H4 (cell line): ENCODE data around the gene HDHD3. TPM values are rescaled to one million over a fixed set of nuclear protein-coding genes. Genes with fewer than 3 reads are reported as not detected.
"Not testable (repeated sequence)": the region's sequence is repeated elsewhere in the genome, so short reads cannot be mapped to it uniquely, and the experiment has no call there.

Experiments
- DNase-seq: peaks from one replicate; pipeline ENCODE4 v3.0.0-alpha.2; 2015; ENCODE audit warnings: low spot score
- total RNA-seq: library from RNA; depleted of rRNA; stranded (reverse); fragments of >200 nt; shearing (Covaris generic); gene quantifications from 2 replicates; pipeline ENCODE4 v1.2.3, GENCODE V29; 2014; rRNA removed

The HDHD3 gene, protein sequence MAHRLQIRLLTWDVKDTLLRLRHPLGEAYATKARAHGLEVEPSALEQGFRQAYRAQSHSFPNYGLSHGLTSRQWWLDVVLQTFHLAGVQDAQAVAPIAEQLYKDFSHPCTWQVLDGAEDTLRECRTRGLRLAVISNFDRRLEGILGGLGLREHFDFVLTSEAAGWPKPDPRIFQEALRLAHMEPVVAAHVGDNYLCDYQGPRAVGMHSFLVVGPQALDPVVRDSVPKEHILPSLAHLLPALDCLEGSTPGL
- 13.8 and 14.5 TPM in 2 replicates for total RNA-seq

DNA sequence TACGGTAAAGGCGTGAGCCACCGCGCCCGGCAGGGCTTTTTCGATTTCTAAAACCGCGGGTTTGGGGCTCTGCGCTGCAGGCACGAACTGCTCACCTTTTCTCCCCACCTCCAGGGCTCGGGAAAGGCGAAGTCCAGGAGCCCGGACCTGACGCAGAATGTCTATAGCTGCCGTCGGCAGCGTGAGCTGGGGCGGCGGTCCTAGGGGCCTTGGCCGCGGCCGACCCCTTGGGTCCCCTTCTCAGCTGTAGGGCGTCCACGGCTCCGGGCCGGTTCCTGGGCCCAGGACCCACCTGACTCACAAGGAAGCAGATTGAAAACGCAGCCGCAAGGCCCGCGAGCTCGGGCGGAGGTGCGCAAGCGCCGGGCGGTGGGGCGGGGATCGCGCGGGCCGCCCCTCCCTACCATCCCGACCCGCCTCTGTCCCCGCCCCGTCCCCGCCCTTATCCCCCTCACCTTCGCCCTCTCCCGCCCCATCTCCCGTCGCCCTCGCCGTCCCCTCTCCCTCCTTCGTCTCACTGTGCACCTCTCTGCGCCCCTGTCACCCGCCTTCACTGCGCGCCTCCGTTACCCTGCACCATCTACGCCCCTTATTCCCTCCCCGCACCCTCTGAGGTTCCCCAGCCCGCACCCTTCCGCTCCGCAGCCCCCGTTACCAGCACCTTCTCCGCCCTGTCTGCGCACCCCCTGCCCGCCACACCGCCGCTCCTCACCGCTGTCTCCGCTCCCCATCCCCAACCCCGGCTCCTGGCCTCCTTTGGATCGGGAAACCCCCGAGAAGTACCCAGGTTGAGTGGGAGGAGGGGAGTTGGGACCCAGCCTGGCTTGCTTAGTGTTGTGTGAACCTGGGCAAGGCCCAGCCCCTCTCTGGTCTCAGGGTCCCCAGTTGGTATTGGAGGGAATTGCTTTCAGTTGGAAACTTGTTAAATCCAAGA, at the start of gene HDHD3:
Gene HDHD3 (minus strand): TSS at position 353 of the 934 bp plus-strand sequence. CDS start 2,632 bp downstream, outside the sequence.
- DNase-seq, result peak; percentile 60

DNA sequence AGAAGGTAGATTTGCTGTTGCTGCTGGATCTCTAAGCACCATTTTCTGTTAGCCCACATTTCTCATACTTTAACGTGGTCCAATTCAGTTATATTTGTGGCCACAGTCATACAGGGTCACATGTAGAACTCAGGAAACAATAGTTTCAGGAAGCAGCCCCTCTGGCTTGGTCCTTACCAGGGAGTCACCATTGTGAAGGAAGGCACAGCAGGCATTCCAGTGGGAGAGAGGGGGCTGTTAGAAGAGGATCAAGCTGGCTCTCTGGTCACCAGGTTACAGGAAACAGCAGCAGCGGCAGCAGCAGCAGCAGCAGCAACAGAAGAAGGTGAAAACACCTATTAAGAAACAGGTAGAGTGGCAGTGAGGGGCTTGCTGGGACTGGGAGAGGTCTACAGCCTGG, 48.3 kb upstream of the HDHD3 start:
- DNase-seq, result no peak

DNA sequence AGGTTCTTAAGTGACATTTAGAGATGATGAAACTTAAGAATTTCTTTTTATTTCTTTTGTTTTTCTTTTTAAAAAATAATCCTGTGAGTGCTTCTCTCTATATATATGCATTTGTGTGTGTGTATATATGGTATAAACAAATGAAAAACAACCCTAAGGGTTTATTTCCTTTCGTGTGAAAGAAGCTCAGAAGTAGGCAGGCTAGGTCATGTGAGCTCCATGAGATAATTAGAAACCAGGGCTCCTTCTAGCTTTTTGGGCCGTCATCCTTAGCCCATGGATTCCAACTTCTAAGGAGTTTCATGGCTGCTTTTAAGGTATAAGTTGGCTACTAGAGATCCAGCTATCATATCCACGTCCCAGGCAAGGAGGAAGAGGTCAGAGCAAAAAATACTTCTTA, 44.9 kb upstream of the HDHD3 start:
- no peak for DNase-seq

DNA sequence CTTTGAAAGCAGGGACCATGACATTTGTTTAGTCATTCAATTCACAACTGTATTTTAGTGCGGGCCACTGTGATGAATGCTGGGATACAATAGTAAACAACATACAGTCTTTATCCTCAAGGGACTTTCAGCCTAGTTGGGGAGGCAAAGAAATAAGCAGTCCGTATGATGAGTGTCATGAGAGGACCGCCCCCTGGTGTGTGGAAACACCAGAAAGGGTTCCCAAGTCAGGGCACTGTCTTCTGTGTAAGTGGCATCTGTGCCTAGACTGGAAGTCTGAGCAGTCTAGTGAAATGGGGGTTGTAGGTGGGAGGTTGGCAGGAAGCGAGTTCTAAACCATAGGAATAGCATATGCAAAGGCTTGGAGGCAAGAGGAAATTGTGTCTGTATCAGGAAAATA, 40.6 kb upstream of the HDHD3 start:
- DNase-seq, result no peak

DNA sequence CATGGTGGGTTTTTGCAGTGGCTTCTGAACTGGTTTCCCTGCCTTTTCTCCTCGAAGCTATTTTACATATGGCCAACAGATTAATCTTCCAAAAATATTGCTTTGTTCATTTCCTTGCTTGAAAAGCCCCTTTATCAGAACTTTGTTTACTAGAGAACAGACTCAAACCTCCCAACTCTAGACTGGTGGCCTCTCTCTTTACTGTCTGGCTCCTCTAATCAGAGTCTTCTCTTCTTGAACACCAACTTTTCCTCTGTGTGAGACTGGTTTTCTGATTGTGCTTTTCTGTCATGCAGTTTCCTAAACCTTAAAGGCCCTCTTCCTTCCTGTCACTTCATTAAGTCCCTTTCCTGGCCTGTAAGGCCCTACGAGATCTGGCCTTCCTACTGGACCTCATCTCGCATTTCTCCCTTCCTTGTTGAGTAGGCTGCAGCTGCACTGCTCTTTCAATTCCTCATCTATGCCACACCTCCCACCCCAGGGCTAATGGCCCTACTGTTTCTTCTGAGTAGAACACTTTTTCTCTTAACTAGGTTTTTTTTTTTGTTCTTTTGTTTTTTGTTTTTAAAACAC, 39.4 kb upstream of the HDHD3 start:
- no peak for DNase-seq

DNA sequence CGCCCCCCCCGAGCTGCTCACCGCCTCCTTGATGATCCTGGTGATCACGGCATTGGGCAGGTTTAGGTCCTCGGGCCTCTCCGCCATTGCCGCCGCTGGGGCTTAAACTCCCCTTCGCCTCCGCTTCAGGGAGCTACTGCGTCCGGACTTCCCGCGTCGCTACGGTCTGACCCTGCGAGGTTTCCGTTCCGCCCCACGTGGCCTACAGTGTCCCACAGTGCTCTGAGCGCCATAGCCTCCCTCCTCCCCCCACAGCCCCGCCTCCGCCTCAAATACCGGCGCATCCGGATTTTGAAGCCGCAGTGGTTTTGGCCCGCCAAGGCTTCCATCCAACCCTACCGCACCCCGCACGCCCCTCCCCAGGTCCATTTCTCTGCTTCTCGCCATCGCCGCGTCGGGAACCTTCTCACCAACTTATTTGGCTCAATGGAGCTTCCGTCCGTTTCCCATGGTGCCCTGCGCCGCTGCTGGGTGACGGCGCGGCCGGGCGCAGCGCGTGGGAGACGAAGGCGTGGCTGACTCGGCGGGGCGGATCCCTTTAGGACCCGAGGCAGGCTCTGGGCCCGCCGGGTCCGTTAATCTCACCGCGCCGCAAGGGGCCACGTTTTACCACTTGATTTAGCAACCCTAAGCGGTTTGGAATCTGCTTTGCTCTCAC, 33.5 kb upstream of the HDHD3 start, which contains the start of the genes C9orf43 and POLE3:
Gene C9orf43 (plus strand): TSS at position 541 of the 658 bp plus-strand sequence. CDS start 2,747 bp downstream, outside the sequence.
Gene POLE3 (minus strand): TSS at position 469 of the 658 bp plus-strand sequence. CDS start 382 bp downstream, at position 87.
- DNase-seq, result peak; percentile 95

DNA sequence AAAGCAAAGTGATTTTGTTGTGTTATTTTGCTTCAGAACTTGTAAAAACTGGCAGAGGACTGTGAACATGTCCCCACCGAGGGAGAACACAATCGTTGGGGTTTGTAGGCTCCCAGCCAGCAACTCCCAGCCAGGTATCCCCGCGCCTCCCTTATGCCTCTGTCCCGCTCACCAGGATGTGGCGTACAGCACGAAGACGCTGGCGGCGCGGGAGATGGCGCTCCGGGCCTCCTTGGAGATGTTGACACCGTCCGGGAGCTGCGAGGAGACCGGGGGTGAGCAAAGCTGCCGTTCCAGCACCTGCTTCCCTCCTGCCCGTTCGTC, 33.1 kb upstream of the HDHD3 start:
- DNase-seq, result no peak

DNA sequence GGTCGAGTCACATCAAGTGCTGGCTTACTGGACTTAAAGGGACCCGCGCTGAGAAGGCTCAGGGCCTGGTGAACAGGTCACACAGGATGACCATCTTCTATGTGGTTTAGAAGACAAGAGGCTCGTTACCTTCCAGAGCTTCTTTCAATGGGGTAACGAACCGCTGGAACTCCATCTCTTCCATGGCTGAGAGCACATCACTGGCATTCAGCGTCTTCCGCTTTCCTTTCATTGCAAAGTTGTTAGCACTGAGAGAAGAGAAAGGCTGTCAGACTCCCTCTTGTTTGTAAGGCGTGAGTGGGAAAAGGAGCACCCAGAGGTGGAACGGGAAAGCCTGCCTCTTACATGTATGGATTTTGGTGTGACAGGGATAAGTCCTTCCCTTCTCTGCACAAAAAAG, 32.7 kb upstream of the HDHD3 start:
- DNase-seq, result no peak

DNA sequence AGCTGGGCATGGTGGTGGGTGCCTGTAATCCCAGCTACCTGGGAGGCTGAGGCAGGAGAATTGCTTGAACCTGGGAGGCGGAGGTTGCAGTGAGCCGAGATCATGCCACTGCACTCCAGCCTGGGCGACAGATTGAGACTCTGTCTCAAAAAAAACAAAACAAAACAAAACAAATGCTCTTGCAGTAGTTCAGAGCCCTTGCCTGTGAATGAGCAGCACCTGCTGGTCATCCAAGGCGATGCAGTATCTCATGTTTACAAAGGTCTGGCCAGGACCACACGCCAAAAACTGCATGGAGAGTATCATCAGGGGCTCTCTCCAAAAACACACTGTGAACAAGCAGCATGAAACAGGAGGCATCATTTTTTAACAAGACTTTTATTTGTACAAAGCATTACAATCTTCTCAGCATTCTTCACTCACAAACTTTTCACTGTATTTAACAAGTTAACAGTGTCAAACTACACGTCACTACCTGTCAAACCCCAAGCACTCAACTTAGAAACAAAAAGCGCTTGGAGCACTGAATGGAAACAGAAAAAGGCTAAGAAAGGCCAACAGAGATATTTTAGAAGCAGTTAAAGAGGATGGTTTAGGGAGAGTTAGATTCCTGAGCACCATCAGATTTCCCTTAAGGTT, 30.2 kb upstream of the HDHD3 start:
- peak; percentile 68 for DNase-seq

DNA sequence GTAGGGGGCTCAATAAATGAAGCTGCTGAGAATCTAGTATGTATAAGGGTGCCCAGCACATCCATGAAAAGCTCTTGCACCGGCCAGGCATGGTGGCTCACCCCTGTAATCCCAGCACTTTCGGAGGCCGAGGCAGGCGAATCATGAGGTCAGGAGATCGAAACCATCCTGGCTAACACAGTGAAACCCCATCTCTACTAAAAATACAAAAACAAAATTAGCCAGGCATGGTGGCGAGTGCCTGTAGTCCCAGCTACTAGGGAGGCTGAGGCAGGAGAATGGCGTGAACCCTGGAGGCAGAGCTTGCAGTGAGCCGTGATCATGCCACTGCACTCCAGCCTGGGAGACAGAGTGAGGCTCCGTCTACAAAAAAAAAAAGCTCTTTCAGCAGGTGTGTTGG, 29.6 kb upstream of the HDHD3 start:
- not testable (repeated sequence) for DNase-seq

DNA sequence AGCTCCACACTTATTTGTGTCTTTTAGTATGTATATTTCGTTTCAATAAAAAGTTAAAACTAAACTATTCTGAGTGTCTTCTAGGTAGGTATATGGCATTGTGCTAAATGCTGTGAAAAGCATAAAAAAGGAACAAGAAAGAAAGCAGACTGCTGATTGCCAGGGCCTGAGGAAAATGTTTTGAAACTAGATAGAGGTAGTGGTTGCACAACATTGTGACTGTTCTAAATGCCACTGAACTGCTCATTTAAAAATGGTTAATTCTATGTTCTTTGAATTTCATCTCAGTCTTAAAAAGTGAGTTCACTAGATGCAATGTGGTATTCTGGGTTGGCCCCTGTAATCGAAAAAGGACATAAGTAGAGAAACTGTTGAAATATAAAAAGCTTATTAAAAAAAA, 26.9 kb upstream of the HDHD3 start:
- DNase-seq, result no peak

DNA sequence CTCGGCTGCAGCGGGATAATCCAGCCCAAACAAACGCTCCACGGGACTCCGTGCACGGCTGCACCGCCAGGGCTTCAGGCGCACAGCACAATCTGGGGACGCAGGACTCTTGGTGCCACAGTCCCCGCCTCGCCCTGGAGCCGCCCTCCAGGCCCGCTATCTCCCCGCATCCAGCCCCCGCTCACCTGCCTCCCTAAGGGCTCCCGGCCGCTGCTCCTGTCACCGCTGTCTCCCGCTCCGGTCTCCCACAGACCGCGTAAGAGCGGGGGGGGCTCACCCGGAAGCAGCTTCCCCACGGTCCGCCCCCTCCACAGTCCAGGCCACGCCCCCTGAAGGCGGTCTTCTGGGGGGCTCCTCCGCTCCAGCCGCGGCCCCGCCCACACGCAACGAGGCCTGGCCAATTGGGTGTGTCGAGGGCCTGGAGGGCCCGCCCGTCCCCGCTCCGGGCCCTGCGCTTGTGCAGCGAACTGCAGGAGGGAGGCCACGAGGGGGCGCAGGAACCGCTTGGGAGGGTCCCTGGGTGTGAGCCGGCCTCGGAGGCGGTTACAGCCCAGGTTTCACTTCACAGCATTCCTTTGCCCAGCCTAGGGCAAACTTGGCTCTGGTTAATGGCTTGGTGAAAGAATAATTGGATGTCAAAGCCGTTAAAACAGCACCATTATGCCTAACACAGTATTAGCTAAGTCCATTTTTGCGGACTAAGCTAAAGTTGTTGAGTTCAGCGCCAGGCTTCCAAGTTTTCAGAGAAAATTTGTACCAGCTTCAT, 24.4 kb upstream of the HDHD3 start, which contains the start of gene ALAD:
Gene ALAD (minus strand): TSS at position 258 of the 766 bp plus-strand sequence. CDS start 7,725 bp downstream, outside the sequence.
- DNase-seq, result peak; percentile 95

DNA sequence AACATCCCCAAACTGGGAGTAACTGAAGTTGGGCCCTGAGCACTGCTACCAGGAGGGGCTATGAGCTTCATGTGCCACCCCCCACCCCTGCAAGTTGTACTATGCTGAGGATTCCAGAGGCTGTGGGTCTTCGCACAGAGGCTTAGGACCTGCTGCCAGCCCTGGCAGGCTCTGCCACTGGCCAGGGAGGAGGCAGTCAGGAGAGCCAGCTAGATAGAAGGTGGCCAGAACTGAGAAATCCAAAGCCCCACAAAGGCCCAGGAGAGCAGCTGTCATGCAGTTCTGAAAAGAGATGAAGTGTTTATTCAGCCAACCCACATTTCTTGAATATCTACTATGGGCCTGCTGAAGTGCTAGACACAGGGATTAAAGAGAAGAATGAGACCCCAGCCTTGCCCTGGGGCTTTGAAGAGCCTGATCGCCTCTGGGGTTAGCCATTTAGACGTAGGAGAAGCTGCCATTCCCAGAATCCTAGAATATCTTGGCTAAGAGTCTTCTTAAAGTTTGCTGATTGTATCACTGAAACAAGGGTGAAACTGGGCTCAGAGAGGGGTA, 22.9 kb upstream of the HDHD3 start:
- no peak for DNase-seq

DNA sequence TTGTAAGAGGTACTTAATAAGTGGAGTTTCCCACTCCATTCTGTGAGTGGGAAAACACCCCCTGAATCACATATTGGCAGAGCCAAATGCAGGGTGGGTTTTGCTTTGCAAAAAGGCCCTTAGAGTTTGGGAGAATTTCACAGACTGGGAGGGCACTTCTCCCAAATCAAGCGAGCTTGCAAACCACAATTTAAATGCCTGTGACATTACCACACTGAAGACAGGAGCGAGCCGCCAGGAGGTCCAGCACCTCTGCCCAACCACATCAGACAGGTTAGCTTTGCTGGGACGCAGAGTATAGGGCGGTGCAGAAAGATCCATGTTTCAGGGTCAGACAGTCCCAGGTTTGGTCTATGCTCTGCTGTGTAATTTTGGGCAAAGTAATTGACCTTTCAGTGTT, 22.0 kb upstream of the HDHD3 start:
- no peak for DNase-seq

DNA sequence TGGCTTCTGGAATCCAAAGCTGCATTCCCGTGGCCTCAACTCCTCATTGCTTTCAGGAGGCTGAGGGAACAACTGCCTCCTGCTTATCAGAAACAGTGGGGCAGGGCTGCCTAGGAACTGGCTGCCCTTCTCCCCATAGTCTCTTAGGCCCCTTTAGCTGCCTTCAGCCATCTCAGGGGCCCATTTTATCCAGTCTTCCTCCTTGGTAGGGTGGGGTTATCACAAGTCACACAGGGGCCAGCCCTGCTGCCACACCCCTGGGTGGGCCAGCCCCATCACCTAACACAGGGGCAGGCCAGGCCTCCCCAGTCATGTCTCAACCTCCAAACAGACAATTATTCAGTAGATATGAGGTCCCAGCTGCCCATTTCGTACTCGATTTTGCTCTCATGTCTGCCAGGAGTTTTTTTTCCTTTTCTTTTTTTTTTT, 20.4 kb upstream of the HDHD3 start:
- DNase-seq, result no peak

DNA sequence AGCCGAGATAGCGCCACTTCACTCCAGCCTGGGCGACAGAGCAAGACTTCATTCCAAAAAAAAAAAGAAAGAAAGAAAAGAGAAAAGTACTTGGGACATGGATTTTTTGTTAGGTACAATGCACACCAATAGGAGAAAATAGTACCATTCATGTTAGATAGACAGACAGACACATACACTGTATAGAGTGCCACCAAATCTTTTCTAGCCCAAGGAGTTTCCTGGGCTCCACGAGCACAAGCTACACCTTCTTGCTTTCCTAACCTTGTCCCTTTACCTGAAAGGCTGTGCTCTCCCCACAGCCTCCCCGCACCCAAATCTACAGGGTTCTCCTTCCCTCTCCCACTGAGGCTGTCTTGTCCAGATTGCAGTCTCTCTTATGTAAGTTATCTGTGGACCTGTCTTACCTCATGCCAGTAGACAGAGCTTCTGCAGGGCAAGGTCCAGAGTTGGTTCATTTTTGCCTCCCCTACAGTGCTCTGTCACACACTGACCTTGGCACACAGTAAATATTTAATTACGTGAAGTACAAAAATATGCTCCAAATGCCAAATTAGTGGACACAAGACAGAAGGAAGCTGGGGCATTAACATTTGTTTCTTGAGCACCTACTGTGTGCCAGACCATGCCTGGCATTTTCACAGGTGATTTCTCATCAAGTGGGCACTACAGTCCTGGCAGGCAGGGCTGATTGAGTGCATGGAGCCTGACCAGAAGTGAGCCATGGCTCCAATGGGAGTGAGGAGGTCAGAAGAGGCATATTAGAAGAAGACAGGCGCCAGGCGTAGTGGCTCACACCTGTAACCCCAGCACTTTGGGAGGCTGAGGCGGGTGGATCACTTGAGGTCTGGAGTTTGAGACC, 18.4 kb upstream of the HDHD3 start:
- no peak for DNase-seq

DNA sequence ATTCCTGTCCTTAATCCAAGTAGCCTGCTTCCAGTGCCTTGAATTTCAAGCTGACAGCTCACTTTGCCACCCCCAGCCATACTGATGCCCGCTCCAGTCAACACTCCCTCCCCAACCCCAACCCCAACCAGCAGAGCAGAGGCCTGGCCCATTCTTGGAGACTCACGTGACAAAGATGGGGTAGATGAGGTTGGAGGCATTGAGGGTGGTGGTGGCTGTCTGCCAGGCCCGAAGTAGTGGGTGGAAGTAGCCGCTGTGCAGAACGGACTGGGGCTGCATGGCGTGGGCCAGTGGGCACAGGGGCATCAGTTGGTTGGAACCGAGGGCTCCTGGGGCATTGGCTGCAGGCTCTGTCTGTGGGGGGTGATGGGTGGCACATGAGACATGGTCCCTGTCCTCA, 16.5 kb upstream of the HDHD3 start:
- DNase-seq, result no peak

DNA sequence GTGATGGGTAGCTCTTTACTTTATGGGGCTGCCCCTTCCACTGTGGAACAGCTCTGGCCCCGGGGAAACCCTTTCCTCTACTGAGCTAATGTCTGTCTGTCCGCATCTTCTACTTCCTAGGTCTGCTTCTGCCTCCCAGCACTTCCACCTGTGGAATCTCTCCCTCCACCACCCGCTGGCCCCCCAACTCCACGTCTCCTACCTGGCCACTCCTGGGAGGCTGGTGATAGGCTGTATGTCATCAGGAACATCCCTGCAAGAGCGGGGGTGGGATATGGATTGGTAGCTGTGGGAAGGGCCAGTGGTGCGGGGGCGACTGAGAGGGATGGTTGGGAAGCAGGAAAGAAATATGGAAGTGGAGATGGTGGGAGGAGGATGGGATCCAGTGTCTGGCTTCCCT, 15.1 kb upstream of the HDHD3 start:
- no peak for DNase-seq
